ENCODE data around the gene AQR. TPM values are rescaled to one million over a fixed set of nuclear protein-coding genes. Genes with fewer than 3 reads are reported as not detected.
A peak's percentile ranks its signal among the peaks of the same experiment; 100 is the strongest.
"Not testable (repeated sequence)": the region's sequence is repeated elsewhere in the genome, so short reads cannot be mapped to it uniquely, and the experiment has no call there.

The AQR gene
- total RNA-seq, 1 donor from 2014 or later: 17.3 TPM

- peak overlapping the region; percentile 97 for H3K4me3 ChIP-seq (ENCODE audit: low read depth, low read length)
- no peak for DNase-seq (ENCODE audit: low read depth)
- no peak for TF ChIP-seq CTCF (conservative IDR thresholded peaks at IDR 0.05; ENCODE audit: low read depth, low read length)
Measured at GRCh38 chr15:34986771-34987480, 17.4 kb upstream of the AQR start.

GRCh38 chr15:34986326-34986725 lies 16.8 kb upstream of the AQR start:
- peak overlapping the region; percentile 97 for H3K4me3 ChIP-seq (ENCODE audit: low read depth, low read length)
- TF ChIP-seq CTCF (conservative IDR thresholded peaks at IDR 0.05; ENCODE audit: low read depth, low read length): no peak
- DNase-seq (ENCODE audit: low read depth): peak; percentile 68

GRCh38 chr15:34984889-34985630 lies 15.5 kb upstream of the AQR start:
- H3K4me3 ChIP-seq (ENCODE audit: low read depth, low read length): peak overlapping the region; percentile 97
- no peak for TF ChIP-seq CTCF (conservative IDR thresholded peaks at IDR 0.05; ENCODE audit: low read depth, low read length)
- peak; percentile 84 for DNase-seq (ENCODE audit: low read depth)

- H3K4me3 ChIP-seq (ENCODE audit: low read depth, low read length): no peak overlapping the region
- no peak for DNase-seq (ENCODE audit: low read depth)
- TF ChIP-seq CTCF (conservative IDR thresholded peaks at IDR 0.05; ENCODE audit: low read depth, low read length): no peak
Measured at GRCh38 chr15:34976743-34977142, 7.2 kb upstream of the AQR start.

- no peak for TF ChIP-seq CTCF (conservative IDR thresholded peaks at IDR 0.05; ENCODE audit: low read depth, low read length)
- H3K4me3 ChIP-seq (ENCODE audit: low read depth, low read length): no peak overlapping the region
- no peak for DNase-seq (ENCODE audit: low read depth)
Measured at GRCh38 chr15:34976073-34976472, 6.5 kb upstream of the AQR start.

- TF ChIP-seq CTCF (conservative IDR thresholded peaks at IDR 0.05; ENCODE audit: low read depth, low read length): no peak
- no peak overlapping the region for H3K4me3 ChIP-seq (ENCODE audit: low read depth, low read length)
Measured at GRCh38 chr15:34973512-34973911, 4.0 kb upstream of the AQR start.

GRCh38 chr15:34970098-34970643 lies 629 bp upstream of the AQR start:
- not testable (repeated sequence) for DNase-seq (ENCODE audit: low read depth)
- H3K4me3 ChIP-seq (ENCODE audit: low read depth, low read length): peak overlapping the region; percentile 82

More at GRCh38 chr15:34973512-34973911, 4.0 kb upstream of the AQR start:
- DNase-seq (ENCODE audit: low read depth): no peak
